K562 treated with DMSO at 1 percent for 12 hours (cell line): ENCODE measurements around the gene ZNF185. TPM values are rescaled to one million over a fixed set of nuclear protein-coding genes. Genes with fewer than 3 reads are reported as not detected.

Source experiments
- total RNA-seq: library from RNA; unstranded; fragments of 300-600 nt; gene quantifications from 2 replicates; pipeline ENCODE4 v1.2.3, GENCODE V29; 2022; ENCODE audit not compliant: insufficient read depth

ZNF185 gene
- total RNA-seq: 0.24 and 0.37 TPM in 2 replicates

DNA sequence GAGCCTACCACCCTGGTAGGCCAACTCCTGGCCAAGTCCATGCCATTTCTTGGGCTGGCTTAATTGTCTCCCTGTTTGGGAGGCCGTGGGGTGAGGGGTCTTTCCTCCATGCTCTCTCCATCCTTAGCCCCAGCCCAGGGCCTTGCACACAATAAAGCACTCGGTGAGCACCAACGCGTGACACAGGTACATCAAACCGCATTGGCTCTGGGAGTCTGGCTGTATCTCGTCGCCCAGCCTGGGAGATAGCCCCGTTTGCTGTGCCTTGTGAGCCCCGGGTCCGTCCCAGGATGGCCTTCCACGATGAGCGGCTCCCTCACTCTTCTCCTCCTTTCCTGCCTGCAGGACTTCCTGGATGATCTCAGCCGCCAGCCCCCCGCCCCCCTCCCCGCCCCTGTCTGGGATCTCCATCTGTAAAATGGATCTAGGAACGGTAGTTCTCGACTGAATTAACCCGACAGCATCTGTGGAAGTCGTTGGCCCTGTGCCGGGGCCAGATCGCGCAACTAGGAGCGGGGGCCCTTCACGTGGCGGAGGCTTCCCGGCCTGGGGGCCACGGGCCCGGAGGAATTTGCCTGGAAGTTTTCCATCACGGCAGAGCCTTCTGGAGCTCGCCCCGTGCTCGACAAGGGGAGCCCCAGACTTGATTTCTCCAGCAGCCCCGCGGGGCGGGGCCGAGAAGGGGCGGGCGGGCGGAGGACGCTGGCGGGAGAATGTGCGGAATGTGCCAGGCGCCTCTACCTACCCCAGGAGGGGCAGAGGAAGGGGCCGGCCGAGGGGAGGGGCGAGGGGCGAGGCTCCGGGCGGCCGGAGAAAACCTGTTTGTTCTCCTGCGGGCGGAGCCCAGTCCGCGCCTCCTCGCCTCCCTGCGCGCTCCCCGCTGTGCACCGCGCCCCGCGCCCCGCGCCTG lies at the start of gene ZNF185:
Gene ZNF185 (plus strand): TSS at position 846 of the 910 bp plus-strand sequence. CDS start 16,423 bp downstream, outside the sequence.

Other genes starting within 250 kb of the ZNF185 start
- gene MAGEA3, start 199.3 kb upstream of the ZNF185 start, total RNA-seq: 133 and 144 TPM in 2 replicates
- not detected in 2 replicates for gene CSAG2, start 188.8 kb upstream of the ZNF185 start, total RNA-seq
- gene MAGEA2B, start 183.4 kb upstream of the ZNF185 start, total RNA-seq: 12.0 and 22.1 TPM in 2 replicates
- gene CSAG1, start 164.3 kb upstream of the ZNF185 start, total RNA-seq: 114 and 117 TPM in 2 replicates
- gene MAGEA12, start 164.3 kb upstream of the ZNF185 start, total RNA-seq: 75.2 and 77.3 TPM in 2 replicates
- gene MAGEA2, start 144.2 kb upstream of the ZNF185 start, total RNA-seq: 35.5 and 36.9 TPM in 2 replicates
- 22.9 and 29.0 TPM in 2 replicates for gene CSAG3, start 138.8 kb upstream of the ZNF185 start, total RNA-seq
- gene MAGEA6, start 128.4 kb upstream of the ZNF185 start, total RNA-seq: 95.2 and 104 TPM in 2 replicates
- gene CETN2, start 67.3 kb upstream of the ZNF185 start, total RNA-seq: 11.4 and 17.1 TPM in 2 replicates
- 22.6 and 27.8 TPM in 2 replicates for gene NSDHL, start 67.0 kb upstream of the ZNF185 start, total RNA-seq
- gene PNMA5, start 96.0 kb downstream of the ZNF185 start, total RNA-seq: not detected in 2 replicates
- 1.1 and 1.3 TPM in 2 replicates for gene PNMA3, start 158.4 kb downstream of the ZNF185 start, total RNA-seq
- 10.5 and 11.0 TPM in 2 replicates for gene PNMA6A, start 174.4 kb downstream of the ZNF185 start, total RNA-seq